ENCODE data around the gene CAMK2D. TPM values are rescaled to one million over a fixed set of nuclear protein-coding genes. Genes with fewer than 3 reads are reported as not detected.
A peak's percentile ranks its signal among the peaks of the same experiment; 100 is the strongest.

Gene CAMK2D
- polyA plus RNA-seq, 2 of the 4 experiments (the other 2 are of a cell fraction) = 19.1 to 59.9 TPM

GRCh38 chr4:113653871-113654270 is 107.7 kb downstream of the CAMK2D start (continued):
- TF ChIP-seq MYC (IDR thresholded peaks at IDR 0.05; ENCODE audit: borderline replicate concordance, low read length) = no peak
- no peak for TF ChIP-seq HDAC2 (IDR thresholded peaks at IDR 0.05)
- no peak for TF ChIP-seq EHF (CRISPR knock-in tag; IDR thresholded peaks at IDR 0.05)
- TF ChIP-seq HMGXB4 (CRISPR knock-in tag; IDR thresholded peaks at IDR 0.05; ENCODE audit: borderline replicate concordance) = no peak

- no peaks in the 10 kb centered on the region for H3K9me3 ChIP-seq
- TF ChIP-seq ZC3H11A (IDR thresholded peaks at IDR 0.05) (no peak), SMC3 (IDR thresholded peaks at IDR 0.05) (no peak), CBX2 (IDR thresholded peaks at IDR 0.05; ENCODE audit: borderline replicate concordance, low read depth) (no peak), RAD21 (conservative IDR thresholded peaks at IDR 0.05 in 1 of 2, IDR thresholded peaks at IDR 0.05 in 1 of 2) (no peak), E2F6 (IDR thresholded peaks at IDR 0.05; ENCODE audit: borderline replicate concordance, low read depth) (no peak), ESRRA (IDR thresholded peaks at IDR 0.05; ENCODE audit: borderline replicate concordance, low read length) (no peak), MAX (IDR thresholded peaks at IDR 0.05) (peak; percentile 37; the same call in 1 of the 2 replicates)
- 13% methylated on average over 2 of the region's 2 CpGs for WGBS (ENCODE audit: missing lambda C conversion rate)
- H3K4me2 ChIP-seq = peak overlapping the region; percentile 72
- ChIA-PET CTCF (interaction anchor here (0.8 to 1.6 kb wide), 3 partner anchors 9 to 114 kb away, joined by 3 to 7 read pairs (median 4); no protein-coding TSS in a partner anchor), POLR2A (no interaction called here)
- H3K4me1 ChIP-seq = peaks cover 73% of the 10 kb centered on the region
- DNase-seq (ENCODE audit: low read depth in 1 of 2, low spot score in 1 of 2) = peak; percentile 26 to 85
- FAIRE-seq = no peak
- no peak overlapping the region for H3K4me3 ChIP-seq
- H3K27ac ChIP-seq = peak overlapping the region; percentile 90 to 92
- peak; percentile 89 to 92 for ATAC-seq
These were observed 115.1 kb downstream of the CAMK2D start for GRCh38 chr4:113646442-113646822.

- FAIRE-seq = no peak
- ChIA-PET POLR2A (interaction anchor here (1.1 kb wide), 1 partner anchor 98 kb away, joined by 3 read pairs; no protein-coding TSS in a partner anchor), CTCF (interaction anchor here (0.6 to 1.6 kb wide), 6 partner anchors 10 to 115 kb away, joined by 3 to 7 read pairs (median 4); no protein-coding TSS in a partner anchor)
- 2% methylated on average over 5 of the region's 5 CpGs for WGBS (ENCODE audit: missing lambda C conversion rate)
- peak overlapping the region; percentile 90 to 92 for H3K27ac ChIP-seq
- H3K4me2 ChIP-seq = peak overlapping the region; percentile 72
- no peaks in the 10 kb centered on the region for H3K9me3 ChIP-seq
- DNase-seq (ENCODE audit: low read depth in 1 of 2, low spot score in 1 of 2) = peak; percentile 69 to 94
- peaks cover 72% of the 10 kb centered on the region for H3K4me1 ChIP-seq
- ATAC-seq = peak; percentile 97 to 99
- no peak overlapping the region for H3K4me3 ChIP-seq
- no peak for TF ChIP-seq NPAS2 (CRISPR knock-in tag; IDR thresholded peaks at IDR 0.05; ENCODE audit: borderline replicate concordance)
- TF ChIP-seq ZFP36 (IDR thresholded peaks at IDR 0.05; ENCODE audit: borderline replicate concordance, partially characterized antibody) = no peak
- no peak for TF ChIP-seq MYC (IDR thresholded peaks at IDR 0.05; ENCODE audit: borderline replicate concordance, low read length)
- no peak for TF ChIP-seq USF2 (IDR thresholded peaks at IDR 0.05)
- no peak for TF ChIP-seq CTCF (IDR thresholded peaks at IDR 0.05)
- TF ChIP-seq POLR2AphosphoS2 (conservative IDR thresholded peaks at IDR 0.05; ENCODE audit: low read length) = no peak
- no peak for TF ChIP-seq MAZ (IDR thresholded peaks at IDR 0.05; ENCODE audit: borderline replicate concordance, low read depth, low read length)
- TF ChIP-seq TFCP2L1 (CRISPR knock-in tag; IDR thresholded peaks at IDR 0.05) = no peak
- TF ChIP-seq FOXS1 (CRISPR knock-in tag; IDR thresholded peaks at IDR 0.05) = no peak
- no peak for TF ChIP-seq FOSB (CRISPR knock-in tag; IDR thresholded peaks at IDR 0.05)
- TF ChIP-seq HEYL (CRISPR knock-in tag; IDR thresholded peaks at IDR 0.05) = no peak
- no peak for TF ChIP-seq HOXB5 (CRISPR knock-in tag; IDR thresholded peaks at IDR 0.05)
- peak; percentile 72 for TF ChIP-seq FOSL2 (IDR thresholded peaks at IDR 0.05)
- TF ChIP-seq FOSL2 (CRISPR knock-in tag; IDR thresholded peaks at IDR 0.05) = peak; percentile 77
- no peak for TF ChIP-seq E2F6 (IDR thresholded peaks at IDR 0.05; ENCODE audit: borderline replicate concordance, low read depth)
- peak; percentile 39; the same call in 1 of the 2 replicates for TF ChIP-seq PBX3 (IDR thresholded peaks at IDR 0.05)
- peak; percentile 32; the same call in 2 of the 3 replicates for TF ChIP-seq SMC3 (IDR thresholded peaks at IDR 0.05)
- TF ChIP-seq ESRRA (IDR thresholded peaks at IDR 0.05; ENCODE audit: borderline replicate concordance, low read length) = no peak
- no peak for TF ChIP-seq RNF2 (IDR thresholded peaks at IDR 0.05; ENCODE audit: borderline replicate concordance, low read depth)
These were observed 115.6 kb downstream of the CAMK2D start for GRCh38 chr4:113645771-113646441.

Data from A549 (cell line).